Keratinocyte (primary cell): ENCODE data around the gene PEPD. TPM values are rescaled to one million over a fixed set of nuclear protein-coding genes. Genes with fewer than 3 reads are reported as not detected.

Source experiments
- DNase-seq: peaks from one replicate; pipeline ENCODE4 v3.0.0-alpha.2; 2011; ENCODE audit warnings: low read depth, missing footprints, low spot score
- FAIRE-seq: peaks from 2 replicates; lab custom pipeline; 2011; peaks lifted over from hg19 to GRCh38; lab: Jason Lieb, UNC
- H2AFZ ChIP-seq: 2 replicates; pipeline ENCODE4 v1.6.0; 2012; ENCODE audit warnings: low read length, control low read depth, inconsistent platforms; ENCODE audit not compliant: control insufficient read depth
- H3K27ac ChIP-seq: 2 replicates; pipeline ENCODE4 v1.5.1; 2011; ENCODE audit warnings: low read length; ENCODE audit not compliant: control insufficient read depth, insufficient read depth
- H3K27me3 ChIP-seq: 3 replicates; pipeline ENCODE4 v1.6.0; 2011; ENCODE audit warnings: low read length; ENCODE audit not compliant: control insufficient read depth, insufficient read depth; ENCODE audit errors: extremely low read depth
- H3K36me3 ChIP-seq, 2 experiments: 2 replicates in 1 of 2; 3 replicates in 1 of 2; pipeline ENCODE4 v1.5.1; 2011; ENCODE audit warnings: low read length in 2 of 2, mild to moderate bottlenecking in 1 of 2; ENCODE audit not compliant: control insufficient read depth in 2 of 2, insufficient read depth in 2 of 2; ENCODE audit errors: extremely low read depth in 1 of 2
- H3K4me1 ChIP-seq: 3 replicates; pipeline ENCODE4 v1.5.1; 2011; ENCODE audit warnings: low read length; ENCODE audit not compliant: control insufficient read depth, insufficient read depth; ENCODE audit errors: extremely low read depth
- H3K4me2 ChIP-seq: 3 replicates; pipeline ENCODE4 v1.6.0; 2011; ENCODE audit warnings: low read depth, low read length; ENCODE audit not compliant: control insufficient read depth, insufficient read depth; ENCODE audit errors: extremely low read depth
- H3K4me3 ChIP-seq, 3 experiments: fragments of 200-600 bp in 1 of 3; sonication (generic) in 1 of 3; 2 replicates in 2 of 3; 3 replicates in 1 of 3; pipeline ENCODE4 v1.5.1; 2011 to 2016; ENCODE audit warnings: low read length in 3 of 3, mild to moderate bottlenecking in 3 of 3, control low read depth in 2 of 3, inconsistent platforms in 1 of 3, low read depth in 1 of 3, mixed read lengths in 1 of 3, mixed run types in 1 of 3, moderate library complexity in 1 of 3; ENCODE audit not compliant: control insufficient read depth in 2 of 3, insufficient read depth in 2 of 3; ENCODE audit errors: extremely low read depth in 1 of 3
- H3K79me2 ChIP-seq: 2 replicates; pipeline ENCODE4 v1.6.0; 2012; ENCODE audit warnings: low read length; ENCODE audit not compliant: control insufficient read depth, insufficient read depth
- H3K9ac ChIP-seq: 3 replicates; pipeline ENCODE4 v1.6.0; 2011; ENCODE audit warnings: low read length; ENCODE audit not compliant: control insufficient read depth, insufficient read depth; ENCODE audit errors: extremely low read depth
- H3K9me1 ChIP-seq: 3 replicates; pipeline ENCODE4 v1.6.0; 2011; ENCODE audit warnings: low read length; ENCODE audit not compliant: control insufficient read depth, insufficient read depth; ENCODE audit errors: extremely low read depth
- H3K9me3 ChIP-seq: 2 replicates; pipeline ENCODE4 v1.5.1; 2012; ENCODE audit warnings: low read depth, low read length; ENCODE audit not compliant: control insufficient read depth
- H4K20me1 ChIP-seq: 3 replicates; pipeline ENCODE4 v1.6.0; 2011; ENCODE audit warnings: low read length; ENCODE audit not compliant: control insufficient read depth, insufficient read depth; ENCODE audit errors: extremely low read depth
- CTCF ChIP-seq, 3 experiments: IDR thresholded peaks in 1 of 3; conservative IDR thresholded peaks in 1 of 3; optimal IDR thresholded peaks in 1 of 3; 2 replicates in 2 of 3; 3 replicates in 1 of 3; pipeline versions ENCODE3 to v1.5.1; 2011; ENCODE audit warnings: low read length in 3 of 3, mild to moderate bottlenecking in 3 of 3, moderate library complexity in 2 of 3, control low read depth in 1 of 3, inconsistent platforms in 1 of 3; ENCODE audit not compliant: insufficient read depth in 2 of 3; ENCODE audit errors: extremely low read depth in 1 of 3
- EZH2 ChIP-seq: IDR thresholded peaks from one replicate; pipeline ENCODE4 v1.6.1; 2012; ENCODE audit warnings: inconsistent platforms, mild to moderate bottlenecking, low read length, moderate library complexity
- dilution Hi-C: fragments of 300-500 bp; cut with MboI; formaldehyde crosslinking; loops from one replicate; pipeline ENCODE4 v1.7.0; 2020; ENCODE audit warnings: low sequenced_read_pairs; ENCODE audit not compliant: extremely low pct_ligation_motif_present
- polyA plus RNA-seq, 5 experiments: library from polyadenylated mRNA; depleted of rRNA in 3 of 5; stranded (reverse) in 3 of 5; stranded (forward) in 1 of 5; unstranded in 1 of 5; fragments of >200 nt; gene quantifications; 1 replicate in 1 of 5; 2 replicates in 3 of 5; 3 replicates in 1 of 5; pipeline versions ENCODE4 v1.2.1 to v1.2.3, GENCODE V29; 2011 to 2012; ENCODE audit warnings: missing spikeins in 2 of 5, low read depth in 1 of 5, low replicate concordance in 1 of 5

Gene PEPD
- polyA plus RNA-seq, 1 donor (not counting 4 experiments of a cell fraction or from before 2014, with no cell fraction given): 36.9 TPM

DNA sequence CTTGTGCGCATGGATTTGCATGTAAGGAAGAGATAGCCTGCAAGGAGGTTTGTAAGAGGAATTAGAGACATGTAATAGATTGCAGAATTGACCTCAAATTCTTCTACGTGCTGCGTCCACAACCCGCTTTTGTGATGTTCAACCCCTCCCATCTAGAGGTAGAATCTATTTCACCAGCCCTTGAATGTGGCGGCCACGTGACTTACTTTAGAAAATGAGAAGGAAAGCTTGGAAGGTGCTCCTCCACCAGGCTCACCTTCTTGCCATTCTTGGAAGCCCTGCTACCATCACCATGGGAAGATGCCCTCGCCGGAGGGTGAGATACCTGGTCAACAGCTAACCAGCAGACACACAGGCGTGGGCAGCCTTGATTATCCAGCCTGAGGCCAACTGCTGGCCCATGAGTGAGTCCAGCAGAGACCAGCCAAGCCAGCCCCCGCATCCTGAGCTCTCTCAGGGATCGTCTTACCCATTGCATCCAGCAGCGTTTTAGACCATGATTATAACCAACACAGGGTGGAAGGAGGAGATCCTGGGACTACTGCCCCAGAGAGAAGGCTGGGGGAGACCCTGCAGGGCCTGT lies 7.6 kb upstream of the PEPD start:
- Histone ChIP-seq H3K4me3 (no peak overlapping the region), H3K27me3 (no peaks in the 10 kb centered on the region), H3K4me2 (no peak overlapping the region), H3K9me1 (no peaks in the 10 kb centered on the region), H3K36me3 (no peaks in the 10 kb centered on the region), H3K9me3 (no peaks in the 10 kb centered on the region), H3K4me1 (no peaks in the 10 kb centered on the region), H3K9ac (no peak overlapping the region), H3K27ac (no peak overlapping the region), H2AFZ (no peak overlapping the region), H3K79me2 (no peaks in the 10 kb centered on the region), H4K20me1 (no peaks in the 10 kb centered on the region)
- FAIRE-seq (no peak), DNase-seq (no peak)
- dilution Hi-C loops: no loop called here
- TF ChIP-seq EZH2 (no peak), CTCF (optimal IDR thresholded peaks at IDR 0.05 in 1 of 3, IDR thresholded peaks at IDR 0.05 in 1 of 3, conservative IDR thresholded peaks at IDR 0.05 in 1 of 3; ENCODE audit: extremely low read depth in 1 of 3, insufficient read depth in 2 of 3, low read length in 3 of 3) (no peak)

DNA sequence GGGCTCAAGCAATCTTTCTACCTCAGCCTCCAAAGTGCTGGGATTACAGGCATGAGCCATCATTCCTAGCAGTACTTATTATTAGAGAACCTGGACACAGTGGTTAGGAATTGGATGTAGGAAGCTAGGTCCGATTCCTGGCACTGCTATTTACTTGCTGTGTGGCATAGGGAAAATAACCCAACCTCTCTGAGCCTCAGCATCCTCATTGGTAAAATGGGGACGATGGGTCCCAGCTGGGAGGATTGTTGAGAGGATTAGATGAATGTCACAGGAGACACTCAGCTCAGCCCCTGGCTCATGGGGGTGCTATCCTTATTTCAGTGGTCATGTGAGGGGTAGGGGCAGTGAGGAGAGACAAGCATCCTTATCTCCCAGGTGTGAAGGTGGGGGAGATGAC lies 6.8 kb upstream of the PEPD start:
- DNase-seq (no peak), FAIRE-seq (no peak)
- Histone ChIP-seq H3K4me3 (no peak overlapping the region), H3K27me3 (no peaks in the 10 kb centered on the region), H3K36me3 (no peaks in the 10 kb centered on the region), H3K9me3 (no peaks in the 10 kb centered on the region), H4K20me1 (no peaks in the 10 kb centered on the region), H3K79me2 (no peaks in the 10 kb centered on the region), H3K4me2 (no peak overlapping the region), H2AFZ (no peak overlapping the region), H3K9ac (no peak overlapping the region), H3K4me1 (no peaks in the 10 kb centered on the region), H3K9me1 (no peaks in the 10 kb centered on the region), H3K27ac (no peak overlapping the region)
- dilution Hi-C loops: no loop called here
- TF ChIP-seq CTCF (optimal IDR thresholded peaks at IDR 0.05 in 1 of 3, IDR thresholded peaks at IDR 0.05 in 1 of 3, conservative IDR thresholded peaks at IDR 0.05 in 1 of 3; ENCODE audit: extremely low read depth in 1 of 3, insufficient read depth in 2 of 3, low read length in 3 of 3) (no peak), EZH2 (no peak)
